CD4-positive, alpha-beta T cell (primary cell): ENCODE results near the gene CPED1. TPM values are rescaled to one million over a fixed set of nuclear protein-coding genes. Genes with fewer than 3 reads are reported as not detected.
"Not testable (repeated sequence)": the region's sequence is repeated elsewhere in the genome, so short reads cannot be mapped to it uniquely, and the experiment has no call there.

ENCODE experiments used
- ATAC-seq: fragments of 200-7000 bp; cut with Tn5 transposase; one replicate; pipeline ENCODE4 v1.10.0; 2022; ENCODE audit warnings: mild to moderate bottlenecking; ENCODE audit not compliant: poor library complexity
- CTCF ChIA-PET: fragments of 350-600 bp; sonication (Branson Sonifier 250); formaldehyde crosslinking; loops from one replicate; lab custom pipeline; 2021; ENCODE audit warnings: antibody characterized with exemption, inconsistent platforms; lab: Charles Lee
- POLR2A ChIA-PET: fragments of 350-600 bp; sonication (Branson Sonifier 250); formaldehyde crosslinking; loops from one replicate; lab custom pipeline; 2021; ENCODE audit warnings: antibody characterized with exemption, inconsistent platforms; lab: Charles Lee
- DNase-seq, 14 experiments: peaks; one replicate each; pipeline ENCODE4 v3.0.0-alpha.2; 2013 to 2020; ENCODE audit warnings: mixed read lengths in 2 of 14
- H3K27ac ChIP-seq, 2 donors: one replicate each; pipeline versions ENCODE4 v1.5.1 to v1.7.0; 2013; ENCODE audit warnings: low read length in 2 of 2, low read depth in 1 of 2, mild to moderate bottlenecking in 1 of 2
- H3K27me3 ChIP-seq, 2 experiments: 1 replicate in 1 of 2; 2 replicates in 1 of 2; pipeline versions ENCODE4 v1.6.1 to v1.7.0; 2013; ENCODE audit warnings: low read length in 2 of 2, control low read depth in 1 of 2, mild to moderate bottlenecking in 1 of 2, moderate library complexity in 1 of 2; ENCODE audit not compliant: insufficient read depth in 2 of 2, control insufficient read depth in 1 of 2
- H3K36me3 ChIP-seq: one replicate; pipeline ENCODE4 v1.6.1; 2013; ENCODE audit warnings: low read length, control low read depth; ENCODE audit not compliant: insufficient read depth
- H3K4me1 ChIP-seq: one replicate; pipeline ENCODE4 v1.6.1; 2013; ENCODE audit warnings: low read length, control low read depth; ENCODE audit not compliant: insufficient read depth
- H3K4me3 ChIP-seq: one replicate; pipeline ENCODE4 v1.5.1; 2013; ENCODE audit warnings: mild to moderate bottlenecking, low read length, moderate library complexity
- H3K9me3 ChIP-seq, 2 experiments: 1 replicate in 1 of 2; 2 replicates in 1 of 2; pipeline versions ENCODE4 v1.6.1 to v1.7.0; 2013; ENCODE audit warnings: low read length in 2 of 2, mild to moderate bottlenecking in 2 of 2, control low read depth in 1 of 2, moderate library complexity in 1 of 2; ENCODE audit not compliant: control insufficient read depth in 1 of 2, insufficient read depth in 1 of 2
- H3K27ac Mint-ChIP-seq: one replicate; pipeline ENCODE4 v1.8.0; 2020; ENCODE audit warnings: mixed read lengths
- H3K27me3 Mint-ChIP-seq: one replicate; pipeline ENCODE4 v1.8.0; 2021; ENCODE audit warnings: mixed read lengths
- H3K36me3 Mint-ChIP-seq: one replicate; pipeline ENCODE4 v1.8.0; 2021; ENCODE audit warnings: low read depth, mixed read lengths
- H3K4me1 Mint-ChIP-seq: one replicate; pipeline ENCODE4 v1.8.0; 2021; ENCODE audit warnings: low read depth, mixed read lengths
- H3K4me3 Mint-ChIP-seq: one replicate; pipeline ENCODE4 v1.8.0; 2020; ENCODE audit warnings: mild to moderate bottlenecking, mixed read lengths
- H3K9me3 Mint-ChIP-seq: one replicate; pipeline ENCODE4 v1.8.0; 2020; ENCODE audit warnings: mixed read lengths
- intact Hi-C, 2 experiments: fragments of 100-400 bp; cut with DNase I in 1 of 2; cut with micrococcal nuclease in 1 of 2; formaldehyde crosslinking; loops; one replicate each; pipeline versions ENCODE4 v1.15.1 to v1.9.0; 2023 to 2025; cut with DNase I, micrococcal nuclease
- total RNA-seq, 174 experiments: library from RNA in 2 of 174; stranded (reverse) in 2 of 174; gene quantifications; one replicate each; pipeline ENCODE4 v1.2.3 and lab custom pipeline; 2021 to 2026
- TF ChIP-seq, protein P1 (sequence below): fragments of 200-600 bp; IDR thresholded peaks from one replicate; pipeline ENCODE4 v1.8.0; 2022; ENCODE audit warnings: antibody characterized with exemption, mild to moderate bottlenecking

The CPED1 gene
- total RNA-seq, 2 experiments from 2014 or later = 0.08 to 0.19 TPM

DNA sequence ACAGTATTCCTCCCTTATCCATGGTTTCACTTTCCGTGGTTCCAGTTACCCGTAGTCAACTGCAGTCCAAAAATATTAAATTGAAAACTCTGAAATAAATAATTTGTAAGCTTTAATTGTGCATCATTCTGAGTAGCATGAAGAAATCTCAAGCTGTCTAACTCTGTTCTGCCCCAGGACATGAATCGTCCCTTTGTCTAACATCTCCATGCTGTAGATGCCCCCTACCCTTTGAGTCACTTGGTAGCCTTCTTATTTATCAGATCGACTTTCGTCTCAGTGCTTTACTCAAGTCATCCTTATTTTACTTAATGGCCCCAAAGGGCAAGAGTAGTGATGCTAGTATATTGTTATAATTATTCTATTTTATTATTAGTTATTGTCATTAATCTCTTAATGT lies 41.8 kb downstream of the CPED1 start:
- TF ChIP-seq, protein P1, sequence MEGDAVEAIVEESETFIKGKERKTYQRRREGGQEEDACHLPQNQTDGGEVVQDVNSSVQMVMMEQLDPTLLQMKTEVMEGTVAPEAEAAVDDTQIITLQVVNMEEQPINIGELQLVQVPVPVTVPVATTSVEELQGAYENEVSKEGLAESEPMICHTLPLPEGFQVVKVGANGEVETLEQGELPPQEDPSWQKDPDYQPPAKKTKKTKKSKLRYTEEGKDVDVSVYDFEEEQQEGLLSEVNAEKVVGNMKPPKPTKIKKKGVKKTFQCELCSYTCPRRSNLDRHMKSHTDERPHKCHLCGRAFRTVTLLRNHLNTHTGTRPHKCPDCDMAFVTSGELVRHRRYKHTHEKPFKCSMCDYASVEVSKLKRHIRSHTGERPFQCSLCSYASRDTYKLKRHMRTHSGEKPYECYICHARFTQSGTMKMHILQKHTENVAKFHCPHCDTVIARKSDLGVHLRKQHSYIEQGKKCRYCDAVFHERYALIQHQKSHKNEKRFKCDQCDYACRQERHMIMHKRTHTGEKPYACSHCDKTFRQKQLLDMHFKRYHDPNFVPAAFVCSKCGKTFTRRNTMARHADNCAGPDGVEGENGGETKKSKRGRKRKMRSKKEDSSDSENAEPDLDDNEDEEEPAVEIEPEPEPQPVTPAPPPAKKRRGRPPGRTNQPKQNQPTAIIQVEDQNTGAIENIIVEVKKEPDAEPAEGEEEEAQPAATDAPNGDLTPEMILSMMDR = no peak
- H3K9me3 Mint-ChIP-seq = no peaks in the 10 kb centered on the region
- ChIA-PET CTCF (interaction anchor here (0.6 to 1.1 kb wide), 2 partner anchors 9 to 13 kb away, joined by 3 to 4 read pairs; no protein-coding TSS in a partner anchor), POLR2A (no interaction called here)
- H3K4me1 Mint-ChIP-seq = peaks cover 4% of the 10 kb centered on the region
- no peak overlapping the region for H3K4me3 Mint-ChIP-seq
- no peaks in the 10 kb centered on the region for H3K27me3 ChIP-seq
- no peaks in the 10 kb centered on the region for H3K4me1 ChIP-seq
- H3K27ac Mint-ChIP-seq = no peak overlapping the region
- ATAC-seq (no peak), DNase-seq (no peak)
- no peaks in the 10 kb centered on the region for H3K9me3 ChIP-seq
- no peak overlapping the region for H3K4me3 ChIP-seq
- peaks cover 28% of the 10 kb centered on the region for H3K27me3 Mint-ChIP-seq
- no peaks in the 10 kb centered on the region for H3K36me3 ChIP-seq
- H3K36me3 Mint-ChIP-seq = no peaks in the 10 kb centered on the region
- intact Hi-C loops = no loop called here
- H3K27ac ChIP-seq = no peak overlapping the region

DNA sequence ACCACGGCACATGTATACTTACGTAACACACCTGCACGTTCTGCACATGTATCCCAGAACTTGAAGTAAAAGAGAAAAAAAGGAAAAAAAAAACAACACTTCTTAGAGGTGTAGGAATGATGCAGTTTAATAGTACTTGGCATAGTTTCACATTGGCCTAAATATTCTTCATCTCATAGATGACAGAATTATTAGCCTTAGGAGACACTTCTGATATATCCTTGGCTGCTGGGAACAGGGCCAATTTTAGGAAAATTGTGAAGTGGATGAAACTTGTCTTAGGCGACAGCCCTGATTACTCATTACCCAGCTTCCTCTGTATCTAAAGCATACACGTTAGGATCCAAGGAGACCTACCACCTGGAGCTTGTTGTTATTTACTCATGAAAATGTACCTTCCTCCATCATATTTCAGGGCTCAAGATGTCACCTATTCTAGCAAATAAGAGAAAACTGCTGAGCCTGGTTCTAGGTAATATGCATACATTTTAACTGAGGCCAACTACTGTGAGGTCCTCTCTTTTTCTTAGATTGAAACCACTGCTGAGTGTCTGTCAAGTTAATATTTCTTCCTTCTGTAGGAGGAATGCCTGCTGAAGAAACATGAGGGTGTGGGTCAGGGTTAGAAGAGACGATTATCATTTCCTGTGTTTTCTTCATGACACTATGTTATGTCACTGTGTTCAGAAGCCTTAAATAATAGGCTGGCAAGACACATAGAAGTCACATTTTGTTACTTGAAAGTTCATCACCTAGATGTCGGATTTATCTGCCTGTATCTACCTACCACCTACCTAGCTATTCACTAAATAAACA lies 44.3 kb downstream of the CPED1 start:
- DNase-seq (no peak), ATAC-seq (no peak)
- Histone ChIP-seq H3K9me3 (no peaks in the 10 kb centered on the region), H3K4me1 (no peaks in the 10 kb centered on the region), H3K4me3 (no peak overlapping the region), H3K27ac (no peak overlapping the region), H3K27me3 (no peaks in the 10 kb centered on the region), H3K36me3 (no peaks in the 10 kb centered on the region)
- Mint-ChIP-seq H3K4me1 (peaks cover 4% of the 10 kb centered on the region), H3K4me3 (no peak overlapping the region), H3K36me3 (no peaks in the 10 kb centered on the region), H3K27me3 (peaks cover 13% of the 10 kb centered on the region), H3K27ac (no peak overlapping the region), H3K9me3 (no peaks in the 10 kb centered on the region)
- TF ChIP-seq, protein P1 = no peak
- intact Hi-C loops = no loop called here
- ChIA-PET POLR2A (interaction anchor here (0.7 kb wide), 1 partner anchor 83 kb away, joined by 3 read pairs; the partner anchor contains the start of gene ING3), CTCF (no interaction called here)

DNA sequence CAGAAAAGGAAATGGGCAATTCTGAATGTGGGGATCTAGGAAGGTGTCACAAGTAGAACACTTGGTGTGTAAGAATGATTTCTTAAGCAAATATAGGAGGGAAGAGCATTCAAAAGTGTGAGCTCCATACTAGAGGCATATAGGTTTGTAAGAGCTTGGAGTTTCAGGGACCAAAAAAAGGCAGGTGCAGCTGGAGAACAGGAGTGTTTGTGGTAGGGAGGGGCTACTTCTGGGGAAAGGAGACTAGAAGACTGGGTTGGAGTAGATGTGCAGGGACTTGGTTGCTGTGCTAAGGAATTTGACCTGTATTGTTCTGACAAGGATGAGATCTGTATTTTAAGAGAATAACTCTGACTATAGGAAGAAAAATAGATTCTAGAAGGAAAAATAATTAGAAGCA lies 46.4 kb downstream of the CPED1 start:
- no peaks in the 10 kb centered on the region for H3K9me3 Mint-ChIP-seq
- no peak for ATAC-seq
- Histone ChIP-seq H3K9me3 (no peaks in the 10 kb centered on the region), H3K4me3 (no peak overlapping the region), H3K4me1 (no peaks in the 10 kb centered on the region), H3K27me3 (no peaks in the 10 kb centered on the region), H3K36me3 (no peaks in the 10 kb centered on the region), H3K27ac (no peak overlapping the region)
- no peak for DNase-seq
- no peaks in the 10 kb centered on the region for H3K36me3 Mint-ChIP-seq
- H3K4me1 Mint-ChIP-seq = peaks cover 4% of the 10 kb centered on the region
- POLR2A ChIA-PET = no interaction called here
- CTCF ChIA-PET = no interaction called here
- H3K4me3 Mint-ChIP-seq = no peak overlapping the region
- intact Hi-C loops = no loop called here
- TF ChIP-seq, protein P1 = no peak
- no peak overlapping the region for H3K27ac Mint-ChIP-seq
- no peaks in the 10 kb centered on the region for H3K27me3 Mint-ChIP-seq

DNA sequence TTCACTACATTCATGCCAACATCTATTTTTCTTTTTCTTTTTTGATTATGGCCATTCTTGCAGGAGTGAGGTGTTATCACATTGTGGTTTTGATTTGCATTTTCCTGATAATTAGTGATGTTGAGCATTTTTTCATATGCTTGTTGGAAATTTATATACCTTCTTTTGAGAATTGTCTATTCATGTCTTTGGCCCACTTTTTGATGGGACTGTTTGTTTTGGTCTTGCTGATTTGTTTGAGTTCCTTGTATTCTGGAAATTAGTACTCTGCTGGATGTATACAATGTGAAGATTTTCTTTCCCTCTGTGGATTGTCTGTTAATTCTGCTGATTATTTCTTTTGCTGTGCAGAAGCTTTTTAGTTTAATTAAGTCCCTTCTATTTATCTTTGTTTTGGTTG lies 48.3 kb downstream of the CPED1 start:
- H3K9me3 Mint-ChIP-seq, H3K27me3 ChIP-seq, DNase-seq, H3K27ac Mint-ChIP-seq, H3K4me3 ChIP-seq, H3K27ac ChIP-seq, CTCF ChIA-PET, H3K27me3 Mint-ChIP-seq, H3K36me3 Mint-ChIP-seq, H3K4me1 ChIP-seq, H3K4me1 Mint-ChIP-seq, intact Hi-C loops, H3K36me3 ChIP-seq, H3K9me3 ChIP-seq, POLR2A ChIA-PET, H3K4me3 Mint-ChIP-seq, ATAC-seq: not testable (repeated sequence)

DNA sequence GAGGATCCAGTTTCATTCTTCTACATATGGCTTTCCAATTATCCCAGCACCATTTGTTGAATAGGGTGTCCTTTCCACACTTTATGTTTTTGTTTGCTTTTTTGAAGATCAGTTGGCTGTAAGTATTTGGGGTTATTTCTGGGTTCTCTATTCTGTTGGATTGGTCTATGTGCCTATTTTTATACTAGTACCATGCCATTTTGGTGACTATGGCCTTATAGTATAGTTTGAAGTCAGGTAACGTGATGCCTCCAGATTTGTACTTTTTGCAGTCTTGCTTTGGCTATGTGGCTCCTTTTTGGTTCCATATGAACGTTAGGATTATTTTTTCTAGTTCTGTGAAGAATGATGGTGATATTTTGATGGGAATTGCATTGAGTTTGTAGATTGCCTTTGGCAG lies 48.8 kb downstream of the CPED1 start:
- DNase-seq, H3K27ac Mint-ChIP-seq, H3K4me1 Mint-ChIP-seq, H3K27me3 ChIP-seq, CTCF ChIA-PET, H3K36me3 ChIP-seq, H3K27ac ChIP-seq, H3K36me3 Mint-ChIP-seq, H3K4me1 ChIP-seq, H3K9me3 Mint-ChIP-seq, ATAC-seq, H3K9me3 ChIP-seq, H3K4me3 Mint-ChIP-seq, POLR2A ChIA-PET, H3K27me3 Mint-ChIP-seq, H3K4me3 ChIP-seq, intact Hi-C loops: not testable (repeated sequence)
